Liver (tissue), 9 donors: ENCODE data around the gene RAD51B. TPM values are rescaled to one million over a fixed set of nuclear protein-coding genes. Genes with fewer than 3 reads are reported as not detected.
A peak's percentile ranks its signal among the peaks of the same experiment; 100 is the strongest.

Source experiments
- DNase-seq: peaks from one replicate; pipeline ENCODE4 v3.0.0-alpha.2; 2017; ENCODE audit warnings: low spot score
- H3K27ac ChIP-seq, 2 donors: one replicate each; pipeline ENCODE4 v1.7.0; 2013; ENCODE audit warnings: inconsistent platforms in 2 of 2, low read length in 2 of 2, control low read depth in 1 of 2, low read depth in 1 of 2, mild to moderate bottlenecking in 1 of 2
- H3K27me3 ChIP-seq, 4 donors: one replicate each; pipeline versions ENCODE4 v1.6.1 to v1.7.0; 2013; ENCODE audit warnings: low read length in 3 of 4, inconsistent platforms in 1 of 4, mild to moderate bottlenecking in 1 of 4, moderate library complexity in 1 of 4; ENCODE audit not compliant: control insufficient read depth in 4 of 4, insufficient read depth in 4 of 4
- H3K36me3 ChIP-seq, 4 donors: one replicate each; pipeline versions ENCODE4 v1.6.1 to v1.7.0; 2013; ENCODE audit warnings: low read length in 3 of 4, mild to moderate bottlenecking in 3 of 4, low read depth in 1 of 4, moderate library complexity in 1 of 4; ENCODE audit not compliant: control insufficient read depth in 4 of 4, insufficient read depth in 3 of 4
- H3K4me1 ChIP-seq, 4 donors: one replicate each; pipeline versions ENCODE4 v1.6.1 to v1.7.0; 2013; ENCODE audit warnings: low read length in 3 of 4, mild to moderate bottlenecking in 3 of 4, moderate library complexity in 1 of 4; ENCODE audit not compliant: control insufficient read depth in 4 of 4, insufficient read depth in 4 of 4
- H3K4me3 ChIP-seq, 3 donors: one replicate each; pipeline versions ENCODE4 v1.6.1 to v1.7.0; 2013; ENCODE audit warnings: low read length in 3 of 3, control low read depth in 1 of 3, low read depth in 1 of 3, mild to moderate bottlenecking in 1 of 3
- H3K9ac ChIP-seq, 2 donors: one replicate each; pipeline ENCODE4 v1.7.0; 2013; ENCODE audit warnings: low read length in 2 of 2, mild to moderate bottlenecking in 2 of 2, moderate library complexity in 2 of 2, control low read depth in 1 of 2, low read depth in 1 of 2
- H3K9me3 ChIP-seq, 4 donors: one replicate each; pipeline versions ENCODE4 v1.6.1 to v1.7.0; 2013; ENCODE audit warnings: low read length in 3 of 4; ENCODE audit not compliant: control insufficient read depth in 4 of 4
- CTCF ChIP-seq: fragments of 150-350 bp; IDR thresholded peaks from 2 replicates; pipeline ENCODE4 v1.5.1; 2017; ENCODE audit warnings: improper control_type of control experiment, low read depth, low read length; ENCODE audit not compliant: missing input control
- EGR1 ChIP-seq, 2 donors: IDR thresholded peaks; 2 replicates each; pipeline ENCODE4 v1.6.1; 2016 to 2018; ENCODE audit warnings: antibody characterized with exemption in 2 of 2, low read depth in 2 of 2
- FOXA1 ChIP-seq: IDR thresholded peaks from 2 replicates; pipeline ENCODE4 v1.6.1; 2016; ENCODE audit warnings: antibody characterized with exemption
- FOXA2 ChIP-seq: IDR thresholded peaks from 2 replicates; pipeline ENCODE4 v1.6.1; 2016; ENCODE audit warnings: antibody characterized with exemption
- HNF4A ChIP-seq, 2 donors: conservative IDR thresholded peaks; 2 replicates each; pipeline ENCODE4 v1.6.1; 2016; ENCODE audit warnings: antibody characterized with exemption in 2 of 2, mild to moderate bottlenecking in 2 of 2
- HNF4G ChIP-seq: IDR thresholded peaks from 2 replicates; pipeline ENCODE4 v1.6.1; 2016; ENCODE audit warnings: antibody characterized with exemption
- JUND ChIP-seq, 2 donors: IDR thresholded peaks; 2 replicates each; pipeline ENCODE4 v1.6.1; 2016; ENCODE audit warnings: antibody characterized with exemption in 2 of 2
- MAX ChIP-seq: IDR thresholded peaks from 2 replicates; pipeline ENCODE4 v1.6.1; 2016; ENCODE audit warnings: antibody characterized with exemption
- RAD21 ChIP-seq, 2 donors: IDR thresholded peaks; 2 replicates each; pipeline ENCODE4 v1.6.1; 2016; ENCODE audit warnings: antibody characterized with exemption in 2 of 2, mild to moderate bottlenecking in 2 of 2
- RXRA ChIP-seq, 2 donors: IDR thresholded peaks; 2 replicates each; pipeline ENCODE4 v1.6.1; 2017 to 2018; ENCODE audit warnings: antibody characterized with exemption in 2 of 2, mild to moderate bottlenecking in 1 of 2
- SP1 ChIP-seq: IDR thresholded peaks from 2 replicates; pipeline ENCODE4 v1.6.1; 2018; ENCODE audit warnings: antibody characterized with exemption, mild to moderate bottlenecking
- TAF1 ChIP-seq: conservative IDR thresholded peaks from 2 replicates; pipeline ENCODE4 v1.6.1; 2016; ENCODE audit warnings: antibody characterized with exemption, mild to moderate bottlenecking
- WGBS: extraction: QIAGEN DNeasy Blood & Tissue Kit; methylation state at CpG from one replicate; pipeline ENCODE4 v1.1.7; 2013; 5-methylcytosine and 5-hydroxymethylcytosine counted together
- polyA plus RNA-seq, 2 donors: library from polyadenylated mRNA; stranded (reverse) in 1 of 2; unstranded in 1 of 2; fragments of 200-250 nt in 1 of 2; fragments of >200 nt in 1 of 2; fragmentation: Nextera tagmentation in 1 of 2; extraction: Ambion mirVana in 1 of 2; gene quantifications; one replicate each; pipeline versions ENCODE4 v1.2.1 to v1.2.3, GENCODE V29; 2013 to 2015
- total RNA-seq, 2 donors: library from RNA; depleted of rRNA; stranded (reverse); fragments of >200 nt; gene quantifications; one replicate each; pipeline ENCODE4 v1.2.3, GENCODE V29; 2014
- donor health status: healthy.
- donor health status: healthy.
- donor health status: healthy.
- donor health status: healthy.
- donor health status: healthy.

Gene RAD51B
- total and polyA plus RNA-seq, 4 donors = 0.81 to 12.9 (median 2.4) TPM

GRCh38 chr14:68666236-68666635 lies 846.7 kb downstream of the RAD51B start:
- 76% methylated on average over 2 of the region's 2 CpGs for WGBS
- no peak for TF ChIP-seq SP1
- TF ChIP-seq FOXA2 = no peak
- no peak for TF ChIP-seq HNF4G
- TF ChIP-seq JUND (IDR thresholded peaks at IDR 0.05) = no peak
- TF ChIP-seq RXRA (IDR thresholded peaks at IDR 0.05) = no peak
- H3K4me1 ChIP-seq = peaks cover 5 to 30% (median 17%) of the 10 kb centered on the region in 4 donors
- H3K27ac ChIP-seq = no peak overlapping the region
- no peak overlapping the region for H3K4me3 ChIP-seq
- H3K27me3 ChIP-seq = no peaks in the 10 kb centered on the region
- no peak overlapping the region for H3K9ac ChIP-seq
- DNase-seq = no peak
- H3K9me3 ChIP-seq = no peaks in the 10 kb centered on the region
- H3K36me3 ChIP-seq = no peaks in the 10 kb centered on the region

- Histone ChIP-seq H3K9ac (no peak overlapping the region), H3K9me3 (no peaks in the 10 kb centered on the region), H3K4me3 (no peak overlapping the region), H3K36me3 (no peaks in the 10 kb centered on the region), H3K27ac (no peak overlapping the region), H3K27me3 (no peaks in the 10 kb centered on the region), H3K4me1 (peaks cover 5 to 32% (median 17%) of the 10 kb centered on the region in 4 donors)
- 96% methylated on average over 5 of the region's 5 CpGs for WGBS
- TF ChIP-seq HNF4A (conservative IDR thresholded peaks at IDR 0.05) = peak in 1 of 2 donors; percentile 23
- TF ChIP-seq CTCF = peak; percentile 2
- TF ChIP-seq JUND (IDR thresholded peaks at IDR 0.05) = no peak
- DNase-seq = no peak
Observed at GRCh38 chr14:68666899-68667298, 847.3 kb downstream of the RAD51B start.

- no peak for DNase-seq
- TF ChIP-seq HNF4A (conservative IDR thresholded peaks at IDR 0.05) = peak in 1 of 2 donors; percentile 2
- TF ChIP-seq FOXA1 = no peak
- no peak for TF ChIP-seq RAD21 (IDR thresholded peaks at IDR 0.05)
- TF ChIP-seq TAF1 = no peak
- TF ChIP-seq MAX = no peak
- no peak for TF ChIP-seq EGR1 (IDR thresholded peaks at IDR 0.05; ENCODE audit: low read depth in 2 of 2)
- H3K27me3 ChIP-seq = no peaks in the 10 kb centered on the region
- no peak overlapping the region for H3K9ac ChIP-seq
- H3K9me3 ChIP-seq = no peaks in the 10 kb centered on the region
- no peak overlapping the region for H3K27ac ChIP-seq
- H3K4me3 ChIP-seq = no peak overlapping the region
- peaks cover 5 to 36% (median 18%) of the 10 kb centered on the region in 4 donors for H3K4me1 ChIP-seq
- H3K36me3 ChIP-seq = no peaks in the 10 kb centered on the region
Observed at GRCh38 chr14:68667313-68667791, 847.8 kb downstream of the RAD51B start.

GRCh38 chr14:68668028-68668427 lies 848.4 kb downstream of the RAD51B start:
- no peaks in the 10 kb centered on the region for H3K27me3 ChIP-seq
- TF ChIP-seq FOXA2 = no peak
- no peak for TF ChIP-seq CTCF
- H3K4me3 ChIP-seq = no peak overlapping the region
- H3K9ac ChIP-seq = no peak overlapping the region
- H3K36me3 ChIP-seq = no peaks in the 10 kb centered on the region
- H3K27ac ChIP-seq = no peak overlapping the region
- H3K4me1 ChIP-seq = peaks cover 7 to 43% (median 24%) of the 10 kb centered on the region in 4 donors
- 97% methylated on average over 4 of the region's 4 CpGs for WGBS
- DNase-seq = no peak
- no peaks in the 10 kb centered on the region for H3K9me3 ChIP-seq
